Naive thymus-derived CD4-positive, alpha-beta T cell (primary cell): ENCODE measurements around the gene WDR20. TPM values are rescaled to one million over a fixed set of nuclear protein-coding genes. Genes with fewer than 3 reads are reported as not detected.

Experiments used
- ATAC-seq: fragments of 150-1000 bp; cut with Tn5 transposase; 2 replicates; pipeline ENCODE4 v1.10.0; 2021; ENCODE audit warnings: mild to moderate bottlenecking, moderate library complexity
- CTCF ChIA-PET: fragments of 350-600 bp; sonication (Branson Sonifier 250); formaldehyde crosslinking; loops from one replicate; lab custom pipeline; 2021; ENCODE audit warnings: antibody characterized with exemption; lab: Charles Lee
- POLR2A ChIA-PET: fragments of 350-600 bp; sonication (Branson Sonifier 250); formaldehyde crosslinking; loops from one replicate; lab custom pipeline; 2021; ENCODE audit warnings: antibody characterized with exemption, inconsistent platforms; lab: Charles Lee
- DNase-seq, 9 donors: peaks; one replicate each; pipeline versions ENCODE4 v3.0.0 to v3.0.0-alpha.2; 2020 to 2022; ENCODE audit warnings: mixed read lengths in 1 of 9
- H3K27ac ChIP-seq: one replicate; pipeline ENCODE4 v1.7.0; 2013; ENCODE audit warnings: mild to moderate bottlenecking, low read depth, low read length, moderate library complexity
- H3K27me3 ChIP-seq, 2 donors: one replicate each; pipeline ENCODE4 v1.7.0; 2013; ENCODE audit warnings: low read length in 2 of 2, mild to moderate bottlenecking in 2 of 2, moderate library complexity in 2 of 2; ENCODE audit not compliant: control insufficient read depth in 2 of 2, insufficient read depth in 2 of 2
- H3K36me3 ChIP-seq, 3 experiments: 1 replicate in 2 of 3; 2 replicates in 1 of 3; pipeline ENCODE4 v1.7.0; 2013; ENCODE audit warnings: low read length in 3 of 3, mild to moderate bottlenecking in 3 of 3, moderate library complexity in 1 of 3; ENCODE audit not compliant: insufficient read depth in 3 of 3, control insufficient read depth in 2 of 3
- H3K4me1 ChIP-seq, 2 donors: one replicate each; pipeline ENCODE4 v1.7.0; 2013; ENCODE audit warnings: low read length in 2 of 2, mild to moderate bottlenecking in 2 of 2, moderate library complexity in 1 of 2; ENCODE audit not compliant: control insufficient read depth in 2 of 2, insufficient read depth in 2 of 2
- H3K4me3 ChIP-seq: 2 replicates; pipeline ENCODE4 v1.7.0; 2013; ENCODE audit warnings: mild to moderate bottlenecking, low read length
- H3K9me3 ChIP-seq, 3 experiments: 1 replicate in 2 of 3; 2 replicates in 1 of 3; pipeline ENCODE4 v1.7.0; 2013; ENCODE audit warnings: low read length in 3 of 3; ENCODE audit not compliant: control insufficient read depth in 2 of 3
- H3K27ac Mint-ChIP-seq, 9 donors: one replicate each; pipeline ENCODE4 v1.8.0; 2020 to 2022; ENCODE audit warnings: mixed read lengths in 9 of 9, mild to moderate bottlenecking in 8 of 9, moderate library complexity in 5 of 9, inconsistent platforms in 2 of 9
- H3K27me3 Mint-ChIP-seq, 5 donors: one replicate each; pipeline ENCODE4 v1.8.0; 2021 to 2022; ENCODE audit warnings: mixed read lengths in 5 of 5, mild to moderate bottlenecking in 1 of 5
- H3K36me3 Mint-ChIP-seq, 5 donors: one replicate each; pipeline ENCODE4 v1.8.0; 2020 to 2022; ENCODE audit warnings: mixed read lengths in 5 of 5, mild to moderate bottlenecking in 3 of 5, inconsistent platforms in 1 of 5
- H3K4me1 Mint-ChIP-seq, 7 donors: one replicate each; pipeline ENCODE4 v1.8.0; 2020 to 2022; ENCODE audit warnings: mixed read lengths in 7 of 7, mild to moderate bottlenecking in 3 of 7, inconsistent platforms in 1 of 7
- H3K4me3 Mint-ChIP-seq, 10 donors: one replicate each; pipeline ENCODE4 v1.8.0; 2020 to 2022; ENCODE audit warnings: mild to moderate bottlenecking in 10 of 10, mixed read lengths in 10 of 10, moderate library complexity in 6 of 10, inconsistent platforms in 2 of 10
- H3K9me3 Mint-ChIP-seq, 11 donors: one replicate each; pipeline ENCODE4 v1.8.0; 2020 to 2022; ENCODE audit warnings: mixed read lengths in 11 of 11, mild to moderate bottlenecking in 4 of 11, inconsistent platforms in 1 of 11, moderate library complexity in 1 of 11
- intact Hi-C, 2 donors: fragments of 100-400 bp; cut with micrococcal nuclease; formaldehyde crosslinking; loops; one replicate each; pipeline ENCODE4 v1.15.1; 2023
- polyA plus RNA-seq, 2 donors: library from polyadenylated mRNA; unstranded; fragments of 300-500 nt; fragmentation: Illumina TruSeq; gene quantifications; one replicate each; pipeline ENCODE4 v1.2.3, GENCODE V29; 2021
- total RNA-seq, 6 experiments: library from RNA in 5 of 6; stranded (reverse) in 5 of 6; gene quantifications; 1 replicate in 5 of 6; 2 replicates in 1 of 6; pipeline ENCODE4 v1.2.3 and lab custom pipeline; 2021 to 2026

Gene WDR20
- total and polyA plus RNA-seq, 7 experiments from 2014 or later = 9.1 to 67.8 (median 36.1) TPM

DNA sequence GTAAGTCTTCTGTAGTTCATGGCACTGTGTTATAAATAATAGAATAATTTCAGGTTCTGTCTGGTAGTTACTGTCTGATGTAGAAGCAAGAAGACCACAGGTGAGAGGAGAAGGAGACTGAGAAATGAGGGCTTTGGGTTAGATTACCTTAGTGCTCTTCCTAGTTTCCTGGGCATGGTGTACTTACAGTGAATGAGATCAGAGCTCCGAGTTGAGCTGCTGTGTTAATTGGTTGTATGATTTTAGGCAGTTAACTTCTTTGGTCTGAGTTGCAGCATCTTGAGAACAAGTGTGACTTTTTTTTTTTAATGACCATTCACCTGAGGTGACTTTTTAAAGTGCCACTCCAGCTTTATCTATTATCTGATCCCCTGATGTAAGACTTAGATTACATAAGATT lies 41.5 kb downstream of the WDR20 start:
- Histone ChIP-seq H3K4me3 (no peak overlapping the region), H3K9me3 (no peaks in the 10 kb centered on the region), H3K4me1 (peaks cover 0 to 5% of the 10 kb centered on the region in 2 donors), H3K27me3 (no peaks in the 10 kb centered on the region), H3K36me3 (no peaks in the 10 kb centered on the region), H3K27ac (no peak overlapping the region)
- ChIA-PET CTCF (no interaction called here), POLR2A (no interaction called here)
- DNase-seq = no peak
- Mint-ChIP-seq H3K27me3 (no peaks in the 10 kb centered on the region), H3K36me3 (peaks cover 0 to 4% (median 0%) of the 10 kb centered on the region in 5 donors), H3K9me3 (no peaks in the 10 kb centered on the region), H3K4me3 (no peak overlapping the region), H3K27ac (peak overlapping the region in 1 of 9 donors; percentile 28), H3K4me1 (peaks cover 38 to 96% (median 78%) of the 10 kb centered on the region in 7 donors)
- intact Hi-C loops = no loop called here
- no peak for ATAC-seq

DNA sequence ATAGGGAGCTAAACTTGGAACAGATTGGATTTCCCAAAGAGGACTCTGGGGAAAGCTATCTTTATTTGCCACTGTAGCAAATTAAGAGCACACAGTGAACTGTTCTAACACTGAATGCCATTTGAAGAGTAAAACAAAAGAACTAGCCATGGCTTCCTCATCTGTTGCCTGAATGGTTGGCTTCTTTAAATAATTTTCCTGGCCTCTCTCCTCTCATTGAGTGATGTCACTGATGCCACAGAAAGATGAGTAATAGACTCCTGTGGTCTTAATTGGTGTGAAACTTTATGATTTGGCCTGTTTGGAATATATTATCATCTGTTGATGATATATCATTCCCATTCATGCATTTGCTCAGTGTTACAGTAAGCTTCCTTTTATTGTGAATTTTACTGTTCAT lies 42.5 kb downstream of the WDR20 start:
- H3K27me3 ChIP-seq = no peaks in the 10 kb centered on the region
- no peaks in the 10 kb centered on the region for H3K9me3 ChIP-seq
- Mint-ChIP-seq H3K4me3 (no peak overlapping the region), H3K36me3 (peaks cover 0 to 1% (median 0%) of the 10 kb centered on the region in 5 donors), H3K27ac (no peak overlapping the region), H3K4me1 (peaks cover 40 to 93% (median 77%) of the 10 kb centered on the region in 7 donors), H3K9me3 (no peaks in the 10 kb centered on the region), H3K27me3 (no peaks in the 10 kb centered on the region)
- ATAC-seq (no peak), DNase-seq (no peak)
- H3K27ac ChIP-seq = no peak overlapping the region
- peaks cover 0 to 5% of the 10 kb centered on the region in 2 donors for H3K4me1 ChIP-seq
- ChIA-PET CTCF (no interaction called here), POLR2A (no interaction called here)
- no peaks in the 10 kb centered on the region for H3K36me3 ChIP-seq
- H3K4me3 ChIP-seq = no peak overlapping the region
- intact Hi-C loops = no loop called here

GRCh38 chr14:102182936-102183619 lies 43.4 kb downstream of the WDR20 start:
- Mint-ChIP-seq H3K4me3 (peak overlapping the region in 1 of 10 donors; percentile 32), H3K36me3 (peaks cover 0 to 1% (median 0%) of the 10 kb centered on the region in 5 donors), H3K9me3 (no peaks in the 10 kb centered on the region), H3K27me3 (no peaks in the 10 kb centered on the region), H3K4me1 (peaks cover 42 to 92% (median 76%) of the 10 kb centered on the region in 7 donors), H3K27ac (peak overlapping the region in 1 of 9 donors; percentile 6)
- H3K4me1 ChIP-seq = peaks cover 0 to 5% of the 10 kb centered on the region in 2 donors
- no peak overlapping the region for H3K4me3 ChIP-seq
- intact Hi-C loops = no loop called here
- H3K9me3 ChIP-seq = no peaks in the 10 kb centered on the region
- no peak overlapping the region for H3K27ac ChIP-seq
- ATAC-seq (no peak), DNase-seq (no peak)
- H3K36me3 ChIP-seq = no peaks in the 10 kb centered on the region
- no peaks in the 10 kb centered on the region for H3K27me3 ChIP-seq
- POLR2A ChIA-PET = no interaction called here
- CTCF ChIA-PET = no interaction called here

DNA sequence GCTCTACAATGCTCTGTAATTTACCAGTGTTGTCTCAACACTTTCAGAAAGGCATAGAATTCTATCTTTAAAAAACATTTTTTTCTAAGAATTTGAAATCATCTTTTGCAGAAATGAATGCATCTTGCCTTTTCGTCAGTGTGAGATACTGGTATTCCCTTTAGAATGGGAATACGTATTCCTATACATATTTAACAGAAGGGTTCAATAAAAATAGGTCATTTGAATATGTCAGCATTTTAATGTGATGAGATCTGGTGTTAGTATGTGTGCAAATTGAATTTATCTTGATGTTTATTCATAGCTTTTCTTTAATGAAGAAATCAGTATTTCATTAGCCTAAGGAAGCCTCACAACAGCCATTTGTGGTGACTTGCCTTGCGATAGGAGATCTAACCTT lies 44.2 kb downstream of the WDR20 start:
- Histone ChIP-seq H3K4me3 (no peak overlapping the region), H3K27ac (no peak overlapping the region), H3K27me3 (no peaks in the 10 kb centered on the region), H3K36me3 (no peaks in the 10 kb centered on the region), H3K4me1 (peaks cover 0 to 5% of the 10 kb centered on the region in 2 donors), H3K9me3 (no peaks in the 10 kb centered on the region)
- DNase-seq (no peak), ATAC-seq (no peak)
- intact Hi-C loops = no loop called here
- H3K9me3 Mint-ChIP-seq = no peaks in the 10 kb centered on the region
- H3K27me3 Mint-ChIP-seq = no peaks in the 10 kb centered on the region
- no peaks in the 10 kb centered on the region for H3K36me3 Mint-ChIP-seq
- H3K4me3 Mint-ChIP-seq = no peak overlapping the region
- peaks cover 42 to 84% (median 68%) of the 10 kb centered on the region in 7 donors for H3K4me1 Mint-ChIP-seq
- H3K27ac Mint-ChIP-seq = peak overlapping the region in 1 of 9 donors; percentile 5
- POLR2A ChIA-PET = interaction anchor here (0.6 kb wide), 1 partner anchor 18 kb away, joined by 4 read pairs; no protein-coding TSS in a partner anchor
- CTCF ChIA-PET = no interaction called here

- no peaks in the 10 kb centered on the region for H3K36me3 Mint-ChIP-seq
- ATAC-seq (no peak), DNase-seq (peak in 1 of 9 donors; percentile 26)
- intact Hi-C loops = no loop called here
- no peaks in the 10 kb centered on the region for H3K9me3 ChIP-seq
- ChIA-PET POLR2A (interaction anchor here (0.6 kb wide), 2 partner anchors 19 to 444 kb away, joined by 4 read pairs; no protein-coding TSS in a partner anchor), CTCF (no interaction called here)
- H3K27me3 ChIP-seq = no peaks in the 10 kb centered on the region
- H3K27me3 Mint-ChIP-seq = no peaks in the 10 kb centered on the region
- H3K4me3 Mint-ChIP-seq = peak overlapping the region in 1 of 10 donors; percentile 15
- H3K9me3 Mint-ChIP-seq = no peaks in the 10 kb centered on the region
- peak overlapping the region in 3 of 9 donors; percentile 6 to 33 (median 10) for H3K27ac Mint-ChIP-seq
- H3K4me3 ChIP-seq = no peak overlapping the region
- no peak overlapping the region for H3K27ac ChIP-seq
- no peaks in the 10 kb centered on the region for H3K36me3 ChIP-seq
- peaks cover 42 to 82% (median 68%) of the 10 kb centered on the region in 7 donors for H3K4me1 Mint-ChIP-seq
- H3K4me1 ChIP-seq = peaks cover 0 to 5% of the 10 kb centered on the region in 2 donors
These were observed 44.8 kb downstream of the WDR20 start for GRCh38 chr14:102184316-102185035.

GRCh38 chr14:102185360-102185759 lies 45.7 kb downstream of the WDR20 start:
- H3K4me3 Mint-ChIP-seq = no peak overlapping the region

More at GRCh38 chr14:102185360-102185759, 45.7 kb downstream of the WDR20 start:
- no peaks in the 10 kb centered on the region for H3K27me3 Mint-ChIP-seq
- no peaks in the 10 kb centered on the region for H3K36me3 Mint-ChIP-seq
- H3K9me3 Mint-ChIP-seq = no peaks in the 10 kb centered on the region
- intact Hi-C loops = no loop called here
- H3K4me3 ChIP-seq = no peak overlapping the region
- no peaks in the 10 kb centered on the region for H3K27me3 ChIP-seq
- H3K27ac ChIP-seq = no peak overlapping the region
- H3K36me3 ChIP-seq = no peaks in the 10 kb centered on the region
- POLR2A ChIA-PET = interaction anchor here (0.6 kb wide), 1 partner anchor 444 kb away, joined by 4 read pairs; no protein-coding TSS in a partner anchor
- no peak for DNase-seq
- peaks cover 45 to 81% (median 70%) of the 10 kb centered on the region in 7 donors for H3K4me1 Mint-ChIP-seq
- H3K4me1 ChIP-seq = peaks cover 0 to 5% of the 10 kb centered on the region in 2 donors
- CTCF ChIA-PET = no interaction called here
- no peak for ATAC-seq
- H3K9me3 ChIP-seq = no peaks in the 10 kb centered on the region
- peak overlapping the region in 3 of 9 donors; percentile 10 to 34 (median 25) for H3K27ac Mint-ChIP-seq
